Measurements from ENCODE around the gene SUFU. TPM values are rescaled to one million over a fixed set of nuclear protein-coding genes. Genes with fewer than 3 reads are reported as not detected.

Gene SUFU
- total and polyA plus RNA-seq, 2 donors (not counting 1 experiment from before 2014, with no cell fraction given) = 4.8 to 13.3 TPM

- no peak for ATAC-seq (ENCODE audit: low read depth)
- Mint-ChIP-seq H3K4me3 (no peak overlapping the region), H3K27me3 (no peaks in the 10 kb centered on the region), H3K27ac (no peak overlapping the region), H3K4me1 (peaks cover 17% of the 10 kb centered on the region), H3K9me3 (ENCODE audit: insufficient read depth) (no peaks in the 10 kb centered on the region)
- no peak for DNase-seq
- Histone ChIP-seq H3K4me2 (replicated peaks; ENCODE audit: low read depth, low read length, poor library complexity, severe bottlenecking) (no peak overlapping the region), H3K27ac (ENCODE audit: low read length in 2 of 2) (no peak overlapping the region), H4K20me1 (ENCODE audit: control insufficient read depth, insufficient read depth, low read length, poor library complexity, severe bottlenecking) (no peaks in the 10 kb centered on the region), H3K9me3 (ENCODE audit: control extremely low read depth in 1 of 3, control insufficient read depth in 2 of 3, insufficient read depth in 1 of 3, low read length in 2 of 3) (no peaks in the 10 kb centered on the region), H3K4me3 (ENCODE audit: control extremely low read depth in 1 of 5, extremely low read depth in 1 of 5, insufficient read depth in 1 of 5, low read depth in 2 of 5, low read length in 4 of 5) (no peak overlapping the region), H3K27me3 (replicated peaks in 1 of 4; ENCODE audit: control extremely low read depth in 1 of 4, control insufficient read depth in 3 of 4, insufficient read depth in 4 of 4, low read length in 3 of 4) (no peaks in the 10 kb centered on the region), H3K79me2 (ENCODE audit: control insufficient read depth, insufficient read depth, low read length) (no peaks in the 10 kb centered on the region), H2AFZ (ENCODE audit: insufficient read depth, low read depth, low read length, poor library complexity, severe bottlenecking) (no peak overlapping the region), H3K36me3 (replicated peaks in 1 of 2; ENCODE audit: control extremely low read depth in 1 of 2, control insufficient read depth in 1 of 2, extremely low read depth in 1 of 2, insufficient read depth in 2 of 2, low read length in 1 of 2) (peaks cover 2 to 22% of the 10 kb centered on the region in 2 experiments), H3K4me1 (ENCODE audit: control insufficient read depth in 2 of 2, insufficient read depth in 2 of 2, low read length in 2 of 2) (peaks cover 0 to 23% of the 10 kb centered on the region in 2 donors), H3K9ac (ENCODE audit: low read length) (no peak overlapping the region)
- 87% methylated on average over 5 of the region's 7 CpGs for WGBS (ENCODE audit: insufficient coverage)
- intact Hi-C loops (cut with micrococcal nuclease) = no loop called here
- CTCF ChIA-PET = interaction anchor here (1.0 kb wide), 1 partner anchor 30 kb away, joined by 4 read pairs; no protein-coding TSS in a partner anchor
- TF ChIP-seq CTCF (IDR thresholded peaks at IDR 0.05) (no peak), EZH2 (IDR thresholded peaks at IDR 0.05; ENCODE audit: borderline replicate concordance, insufficient read depth, low read depth, low read length, poor library complexity, severe bottlenecking) (no peak)
- POLR2A ChIA-PET = no interaction called here
These were observed 109.5 kb downstream of the SUFU start for GRCh38 chr10:102613286-102613685.

- H3K27ac Mint-ChIP-seq = no peak overlapping the region
- WGBS (ENCODE audit: insufficient coverage) = 92% methylated on average over 8 of the region's 8 CpGs
These were observed 110.0 kb downstream of the SUFU start for GRCh38 chr10:102613785-102614184.

More at GRCh38 chr10:102613785-102614184, 110.0 kb downstream of the SUFU start:
- Histone ChIP-seq H3K9ac (ENCODE audit: low read length) (no peak overlapping the region), H3K27ac (ENCODE audit: low read length in 2 of 2) (no peak overlapping the region), H3K27me3 (replicated peaks in 1 of 4; ENCODE audit: control extremely low read depth in 1 of 4, control insufficient read depth in 3 of 4, insufficient read depth in 4 of 4, low read length in 3 of 4) (no peaks in the 10 kb centered on the region), H3K4me1 (ENCODE audit: control insufficient read depth in 2 of 2, insufficient read depth in 2 of 2, low read length in 2 of 2) (peaks cover 0 to 23% of the 10 kb centered on the region in 2 donors), H2AFZ (ENCODE audit: insufficient read depth, low read depth, low read length, poor library complexity, severe bottlenecking) (no peak overlapping the region), H3K4me3 (ENCODE audit: control extremely low read depth in 1 of 5, extremely low read depth in 1 of 5, insufficient read depth in 1 of 5, low read depth in 2 of 5, low read length in 4 of 5) (no peak overlapping the region), H3K4me2 (replicated peaks; ENCODE audit: low read depth, low read length, poor library complexity, severe bottlenecking) (no peak overlapping the region), H3K36me3 (replicated peaks in 1 of 2; ENCODE audit: control extremely low read depth in 1 of 2, control insufficient read depth in 1 of 2, extremely low read depth in 1 of 2, insufficient read depth in 2 of 2, low read length in 1 of 2) (peaks cover 2 to 24% of the 10 kb centered on the region in 2 experiments), H4K20me1 (ENCODE audit: control insufficient read depth, insufficient read depth, low read length, poor library complexity, severe bottlenecking) (no peaks in the 10 kb centered on the region), H3K9me3 (ENCODE audit: control extremely low read depth in 1 of 3, control insufficient read depth in 2 of 3, insufficient read depth in 1 of 3, low read length in 2 of 3) (no peaks in the 10 kb centered on the region), H3K79me2 (ENCODE audit: control insufficient read depth, insufficient read depth, low read length) (no peaks in the 10 kb centered on the region)
- H3K4me3 Mint-ChIP-seq = no peak overlapping the region
- no peaks in the 10 kb centered on the region for H3K27me3 Mint-ChIP-seq
- no peak for ATAC-seq (ENCODE audit: low read depth)
- ChIA-PET POLR2A (no interaction called here), CTCF (interaction anchor here (1.0 kb wide), 1 partner anchor 30 kb away, joined by 4 read pairs; no protein-coding TSS in a partner anchor)
- no peak for DNase-seq
- H3K9me3 Mint-ChIP-seq (ENCODE audit: insufficient read depth) = no peaks in the 10 kb centered on the region
- TF ChIP-seq CTCF (IDR thresholded peaks at IDR 0.05) = no peak
- TF ChIP-seq EZH2 (IDR thresholded peaks at IDR 0.05; ENCODE audit: borderline replicate concordance, insufficient read depth, low read depth, low read length, poor library complexity, severe bottlenecking) = no peak
- H3K4me1 Mint-ChIP-seq = peaks cover 17% of the 10 kb centered on the region
- intact Hi-C loops (cut with micrococcal nuclease) = no loop called here

Data from B cell (primary cell).